Skin epidermis (tissue), 12 donors: Measurements from ENCODE around the gene COL4A1.

Experiments
- H3K27ac ChIP-seq, 21 experiments: fragments of 200-600 bp; sonication (generic) in 11 of 21; one replicate each; pipeline ENCODE4 v1.5.0; 2020; ENCODE audit warnings: mild to moderate bottlenecking in 3 of 21, inconsistent platforms in 2 of 21, moderate library complexity in 2 of 21
- H3K4me3 ChIP-seq, 7 experiments: fragments of 200-600 bp; sonication (generic) in 2 of 7; one replicate each; pipeline ENCODE4 v1.5.0; 2020; ENCODE audit warnings: inconsistent platforms in 2 of 7, mild to moderate bottlenecking in 2 of 7, moderate library complexity in 1 of 7

The COL4A1 gene

GRCh38 chr13:110306960-110307766 is at the start of gene COL4A1, which contains the start of gene COL4A2:
TSS of gene COL4A1 (minus strand) at chr13:110307157. CDS start at chr13:110307027, 130 bp downstream.
TSS of gene COL4A2 (plus strand) at chr13:110307284. CDS start at chr13:110307904, 620 bp downstream.
- Histone ChIP-seq H3K4me3 (peak within 1 kb of the TSS; percentile 44 to 72 (median 57)), H3K27ac (peak within 1 kb of the TSS in 20 of 21 experiments; percentile 57 to 92 (median 82))

GRCh38 chr13:110356362-110356761 is 49.4 kb upstream of the COL4A1 start:
- Histone ChIP-seq H3K4me3 (no peak overlapping the region), H3K27ac (no peak overlapping the region)

GRCh38 chr13:110354715-110355473 is 47.9 kb upstream of the COL4A1 start:
- H3K27ac ChIP-seq = no peak overlapping the region

GRCh38 chr13:110354123-110354627 is 47.2 kb upstream of the COL4A1 start:
- Histone ChIP-seq H3K4me3 (no peak overlapping the region), H3K27ac (no peak overlapping the region)

More at GRCh38 chr13:110354715-110355473, 47.9 kb upstream of the COL4A1 start:
- H3K4me3 ChIP-seq = no peak overlapping the region

- Histone ChIP-seq H3K4me3 (no peak overlapping the region), H3K27ac (no peak overlapping the region)
Observed at GRCh38 chr13:110353339-110353977, 46.5 kb upstream of the COL4A1 start.

- Histone ChIP-seq H3K27ac (no peak overlapping the region), H3K4me3 (no peak overlapping the region)
Observed at GRCh38 chr13:110352735-110353134, 45.8 kb upstream of the COL4A1 start.

- Histone ChIP-seq H3K27ac (no peak overlapping the region), H3K4me3 (no peak overlapping the region)
Observed at GRCh38 chr13:110351636-110352420, 44.9 kb upstream of the COL4A1 start.

- Histone ChIP-seq H3K27ac (peak overlapping the region in 2 of 21 experiments; percentile 17 to 21), H3K4me3 (no peak overlapping the region)
Observed at GRCh38 chr13:110350509-110350908, 43.6 kb upstream of the COL4A1 start.

GRCh38 chr13:110350049-110350448 is 43.1 kb upstream of the COL4A1 start:
- Histone ChIP-seq H3K4me3 (no peak overlapping the region), H3K27ac (peak overlapping the region in 2 of 21 experiments; percentile 17 to 21)

GRCh38 chr13:110349239-110349638 is 42.3 kb upstream of the COL4A1 start:
- no peak overlapping the region for H3K27ac ChIP-seq
- no peak overlapping the region for H3K4me3 ChIP-seq

GRCh38 chr13:110348309-110349105 is 41.5 kb upstream of the COL4A1 start:
- Histone ChIP-seq H3K27ac (peak overlapping the region in 10 of 21 experiments; percentile 5 to 64 (median 35)), H3K4me3 (no peak overlapping the region)

- no peak overlapping the region for H3K4me3 ChIP-seq
- H3K27ac ChIP-seq = peak overlapping the region in 14 of 21 experiments; percentile 5 to 64 (median 32)
Observed at GRCh38 chr13:110347535-110348308, 40.8 kb upstream of the COL4A1 start.

GRCh38 chr13:110347088-110347487 is 40.1 kb upstream of the COL4A1 start:
- Histone ChIP-seq H3K27ac (peak overlapping the region in 12 of 21 experiments; percentile 6 to 64 (median 32)), H3K4me3 (no peak overlapping the region)

GRCh38 chr13:110346661-110347067 is 39.7 kb upstream of the COL4A1 start:
- Histone ChIP-seq H3K4me3 (no peak overlapping the region), H3K27ac (peak overlapping the region in 8 of 21 experiments; percentile 6 to 64 (median 35))

GRCh38 chr13:110345701-110346100 is 38.7 kb upstream of the COL4A1 start:
- Histone ChIP-seq H3K27ac (no peak overlapping the region), H3K4me3 (no peak overlapping the region)

GRCh38 chr13:110345266-110345665 is 38.3 kb upstream of the COL4A1 start:
- Histone ChIP-seq H3K4me3 (no peak overlapping the region), H3K27ac (no peak overlapping the region)

GRCh38 chr13:110344320-110344719 is 37.4 kb upstream of the COL4A1 start:
- no peak overlapping the region for H3K4me3 ChIP-seq
- peak overlapping the region in 1 of 21 experiments; percentile 1 for H3K27ac ChIP-seq
